Neural cell (in vitro differentiated cells): ENCODE data around the gene BMP4. TPM values are rescaled to one million over a fixed set of nuclear protein-coding genes. Genes with fewer than 3 reads are reported as not detected.

Experiments
- H2AFZ ChIP-seq: fragments of 200-600, 300-800 bp; sonication (generic), shearing (Covaris generic); 2 replicates; pipeline ENCODE4 v1.6.0; 2014; ENCODE audit warnings: low read depth, mild to moderate bottlenecking, antibody characterized with exemption, low read length, moderate library complexity
- H3F3A ChIP-seq: fragments of 200-600 bp; shearing (Covaris generic); 2 replicates; pipeline ENCODE4 v1.6.1; 2016; ENCODE audit warnings: mild to moderate bottlenecking, moderate library complexity, mixed read lengths, antibody characterized with exemption, low read length; ENCODE audit not compliant: insufficient read depth, poor library complexity, severe bottlenecking
- H3K27ac ChIP-seq: fragments of 200-600, 300-800 bp; sonication (generic), shearing (Covaris generic); 2 replicates; pipeline ENCODE4 v1.5.1; 2014; ENCODE audit warnings: mild to moderate bottlenecking, low read length, moderate library complexity
- H3K27me3 ChIP-seq: fragments of 300-800, 200-600 bp; sonication (generic), shearing (Covaris generic); 2 replicates; pipeline ENCODE4 v1.6.0; 2014; ENCODE audit warnings: mild to moderate bottlenecking, low read depth, low read length, moderate library complexity; ENCODE audit not compliant: insufficient read depth
- H3K36me3 ChIP-seq: fragments of 300-800, 200-600 bp; sonication (generic), shearing (Covaris generic); 2 replicates; pipeline ENCODE4 v1.5.1; 2014; ENCODE audit warnings: mild to moderate bottlenecking, antibody characterized with exemption, low read length, moderate library complexity; ENCODE audit not compliant: insufficient read depth
- H3K4me2 ChIP-seq: fragments of 300-800, 200-600 bp; sonication (generic), shearing (Covaris generic); 2 replicates; pipeline ENCODE4 v1.6.0; 2014; ENCODE audit warnings: mild to moderate bottlenecking, low read length
- H3K4me3 ChIP-seq: fragments of 300-800, 200-600 bp; sonication (generic), shearing (Covaris generic); 2 replicates; pipeline ENCODE4 v1.5.1; 2014; ENCODE audit warnings: mild to moderate bottlenecking, low read length, moderate library complexity
- H3K79me2 ChIP-seq: fragments of 200-600 bp; shearing (Covaris generic); replicated peaks from 2 replicates; pipeline ENCODE4 v1.6.0; 2014; ENCODE audit warnings: mild to moderate bottlenecking, low read length, moderate library complexity; ENCODE audit not compliant: insufficient read depth
- H3K9ac ChIP-seq: fragments of 300-800, 200-600 bp; sonication (generic), shearing (Covaris generic); 2 replicates; pipeline ENCODE4 v1.6.1; 2016; ENCODE audit warnings: mild to moderate bottlenecking, low read length, mixed read lengths
- H3K9me2 ChIP-seq: fragments of 200-600 bp; shearing (Covaris generic); 2 replicates; pipeline ENCODE4 v1.6.1; 2016; ENCODE audit warnings: mild to moderate bottlenecking, low read length, mixed read lengths; ENCODE audit not compliant: insufficient read depth
- H3K9me3 ChIP-seq: fragments of 200-600, 300-800 bp; sonication (generic), shearing (Covaris generic); 2 replicates; pipeline ENCODE4 v1.6.1; 2016; ENCODE audit warnings: mild to moderate bottlenecking, mixed run types, low read length, moderate library complexity, mixed read lengths
- H4K20me1 ChIP-seq: fragments of 200-600 bp; shearing (Covaris generic); 2 replicates; pipeline ENCODE4 v1.6.1; 2016; ENCODE audit warnings: mild to moderate bottlenecking, mixed run types; ENCODE audit not compliant: insufficient read depth
- EP300 ChIP-seq: fragments of 450-650 bp; conservative IDR thresholded peaks from 2 replicates; pipeline ENCODE4 v1.6.1; 2014; ENCODE audit warnings: antibody characterized with exemption, mild to moderate bottlenecking, moderate library complexity; ENCODE audit not compliant: poor library complexity, severe bottlenecking
- EZH2 ChIP-seq: fragments of 200-600, 300-800 bp; shearing (Covaris generic), sonication (generic); IDR thresholded peaks from 2 replicates; pipeline ENCODE4 v1.6.1; 2014; ENCODE audit warnings: antibody characterized with exemption, low read length, borderline replicate concordance, mild to moderate bottlenecking; ENCODE audit not compliant: insufficient read depth, poor library complexity, severe bottlenecking
- MXI1 ChIP-seq: fragments of 450-650 bp; conservative IDR thresholded peaks from 2 replicates; pipeline ENCODE4 v1.6.1; 2014; ENCODE audit warnings: antibody characterized with exemption, mild to moderate bottlenecking; ENCODE audit not compliant: poor library complexity, severe bottlenecking
- POLR2AphosphoS5 ChIP-seq: IDR thresholded peaks from 2 replicates; pipeline ENCODE4 v1.6.1; 2012
- RAD21 ChIP-seq: fragments of 450-650 bp; conservative IDR thresholded peaks from 2 replicates; pipeline ENCODE4 v1.6.1; 2014; ENCODE audit warnings: antibody characterized with exemption, mild to moderate bottlenecking, moderate library complexity
- REST ChIP-seq: IDR thresholded peaks from 2 replicates; pipeline ENCODE4 v1.6.1; 2012; ENCODE audit warnings: borderline replicate concordance
- SMC3 ChIP-seq: fragments of 450-650 bp; conservative IDR thresholded peaks from 2 replicates; pipeline ENCODE4 v1.6.1; 2014; ENCODE audit warnings: antibody characterized with exemption, mild to moderate bottlenecking, moderate library complexity; ENCODE audit not compliant: poor library complexity
- TAF1 ChIP-seq: IDR thresholded peaks from 2 replicates; pipeline ENCODE4 v1.6.1; 2012; ENCODE audit warnings: low read depth
- polyA plus RNA-seq: library from polyadenylated mRNA; depleted of rRNA; stranded (reverse); fragments of >200 nt; gene quantifications from 2 replicates; pipeline ENCODE4 v1.2.3, GENCODE V29; 2014
- TF ChIP-seq, protein P1 (sequence below): fragments of 450-650 bp; IDR thresholded peaks from 2 replicates; pipeline ENCODE4 v1.5.1; 2014; ENCODE audit warnings: antibody characterized with exemption, mild to moderate bottlenecking, moderate library complexity; ENCODE audit not compliant: poor library complexity, severe bottlenecking

The BMP4 gene
- polyA plus RNA-seq, 1 donor from 2014 or later, result 2.5 TPM

DNA sequence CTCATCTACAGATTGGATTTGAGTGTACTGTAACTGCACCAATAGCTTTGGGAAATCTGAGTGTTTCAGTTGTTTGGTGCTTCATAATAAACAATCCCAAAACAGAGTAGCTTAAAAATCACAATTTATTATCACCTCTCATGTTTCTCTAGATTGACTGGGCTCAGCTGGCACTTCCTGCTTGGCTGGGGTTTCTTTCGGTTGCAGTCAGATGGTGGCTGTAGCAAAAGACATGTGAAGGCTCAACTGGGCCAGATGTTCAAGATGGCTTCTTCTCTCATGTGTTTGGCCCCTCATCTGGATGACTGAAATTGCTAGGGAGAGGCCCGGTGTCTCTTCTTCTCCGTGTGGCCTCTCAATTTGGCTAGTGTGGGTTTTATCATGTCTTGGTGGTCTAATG is 12.1 kb upstream of the BMP4 start:
- H4K20me1 ChIP-seq, result no peaks in the 10 kb centered on the region
- H3K9me2 ChIP-seq, result no peaks in the 10 kb centered on the region
- H2AFZ ChIP-seq, result no peak overlapping the region
- no peaks in the 10 kb centered on the region for H3K9me3 ChIP-seq
- H3K4me3 ChIP-seq, result no peak overlapping the region
- H3K79me2 ChIP-seq, result no peaks in the 10 kb centered on the region
- no peaks in the 10 kb centered on the region for H3K36me3 ChIP-seq
- H3F3A ChIP-seq, result no peaks in the 10 kb centered on the region
- H3K27ac ChIP-seq, result no peak overlapping the region
- H3K9ac ChIP-seq, result no peak overlapping the region
- no peak overlapping the region for H3K4me2 ChIP-seq
- peaks cover 15% of the 10 kb centered on the region for H3K27me3 ChIP-seq
- no peak for TF ChIP-seq REST
- no peak for TF ChIP-seq EP300
- TF ChIP-seq TAF1, result no peak
- no peak for TF ChIP-seq EZH2
- no peak for TF ChIP-seq POLR2AphosphoS5
- no peak for TF ChIP-seq RAD21
- no peak for TF ChIP-seq SMC3
- no peak for TF ChIP-seq MXI1
- TF ChIP-seq, protein P1, sequence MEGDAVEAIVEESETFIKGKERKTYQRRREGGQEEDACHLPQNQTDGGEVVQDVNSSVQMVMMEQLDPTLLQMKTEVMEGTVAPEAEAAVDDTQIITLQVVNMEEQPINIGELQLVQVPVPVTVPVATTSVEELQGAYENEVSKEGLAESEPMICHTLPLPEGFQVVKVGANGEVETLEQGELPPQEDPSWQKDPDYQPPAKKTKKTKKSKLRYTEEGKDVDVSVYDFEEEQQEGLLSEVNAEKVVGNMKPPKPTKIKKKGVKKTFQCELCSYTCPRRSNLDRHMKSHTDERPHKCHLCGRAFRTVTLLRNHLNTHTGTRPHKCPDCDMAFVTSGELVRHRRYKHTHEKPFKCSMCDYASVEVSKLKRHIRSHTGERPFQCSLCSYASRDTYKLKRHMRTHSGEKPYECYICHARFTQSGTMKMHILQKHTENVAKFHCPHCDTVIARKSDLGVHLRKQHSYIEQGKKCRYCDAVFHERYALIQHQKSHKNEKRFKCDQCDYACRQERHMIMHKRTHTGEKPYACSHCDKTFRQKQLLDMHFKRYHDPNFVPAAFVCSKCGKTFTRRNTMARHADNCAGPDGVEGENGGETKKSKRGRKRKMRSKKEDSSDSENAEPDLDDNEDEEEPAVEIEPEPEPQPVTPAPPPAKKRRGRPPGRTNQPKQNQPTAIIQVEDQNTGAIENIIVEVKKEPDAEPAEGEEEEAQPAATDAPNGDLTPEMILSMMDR, result no peak

GRCh38 chr14:53967606-53968005 is 11.0 kb upstream of the BMP4 start:
- no peak overlapping the region for H3K27ac ChIP-seq
- no peak overlapping the region for H3K4me2 ChIP-seq
- H3K9me2 ChIP-seq, result no peaks in the 10 kb centered on the region
- H3K27me3 ChIP-seq, result peaks cover 26% of the 10 kb centered on the region
- H3F3A ChIP-seq, result no peaks in the 10 kb centered on the region
- H3K36me3 ChIP-seq, result no peaks in the 10 kb centered on the region
- no peaks in the 10 kb centered on the region for H3K9me3 ChIP-seq
- H3K9ac ChIP-seq, result no peak overlapping the region
- no peak overlapping the region for H3K4me3 ChIP-seq
- TF ChIP-seq, protein P1, result no peak
- TF ChIP-seq TAF1 (no peak), EZH2 (no peak), SMC3 (no peak), MXI1 (no peak)
- no peak overlapping the region for H2AFZ ChIP-seq
- no peaks in the 10 kb centered on the region for H4K20me1 ChIP-seq
- no peaks in the 10 kb centered on the region for H3K79me2 ChIP-seq
